Common myeloid progenitor, CD34-positive (primary cell): ENCODE measurements around the gene KCNIP1.

Experiments
- CTCF ChIA-PET: fragments of 350-600 bp; sonication (Branson Sonifier 250); formaldehyde crosslinking; loops from one replicate; lab custom pipeline; 2021; ENCODE audit warnings: antibody characterized with exemption; lab: Charles Lee
- POLR2A ChIA-PET: fragments of 350-600 bp; sonication (Branson Sonifier 250); formaldehyde crosslinking; loops from one replicate; lab custom pipeline; 2021; ENCODE audit warnings: antibody characterized with exemption; lab: Charles Lee
- DNase-seq, 3 donors: peaks; one replicate each; pipeline versions ENCODE4 v3.0.0 to v3.0.0-alpha.2; 2013
- H3K27ac ChIP-seq, 2 experiments: 1 replicate in 1 of 2; 2 replicates in 1 of 2; pipeline ENCODE4 v1.7.0; 2013; ENCODE audit warnings: inconsistent platforms in 2 of 2, low read length in 2 of 2, mild to moderate bottlenecking in 2 of 2, low read depth in 1 of 2, moderate library complexity in 1 of 2; ENCODE audit not compliant: severe bottlenecking in 2 of 2, insufficient read depth in 1 of 2, poor library complexity in 1 of 2
- H3K27me3 ChIP-seq, 5 experiments: replicated peaks in 2 of 5; 1 replicate in 3 of 5; 2 replicates in 2 of 5; pipeline versions ENCODE4 v1.6.1 to v1.7.0; 2013; ENCODE audit warnings: low read length in 4 of 5, mild to moderate bottlenecking in 2 of 5, moderate library complexity in 2 of 5, inconsistent platforms in 1 of 5; ENCODE audit not compliant: insufficient read depth in 5 of 5, control insufficient read depth in 4 of 5
- H3K36me3 ChIP-seq, 4 experiments: 1 replicate in 2 of 4; 2 replicates in 2 of 4; pipeline versions ENCODE4 v1.6.1 to v1.7.0; 2013; ENCODE audit warnings: low read length in 3 of 4, control low read depth in 1 of 4, mild to moderate bottlenecking in 1 of 4; ENCODE audit not compliant: control insufficient read depth in 4 of 4, insufficient read depth in 4 of 4
- H3K4me1 ChIP-seq, 4 experiments: 1 replicate in 3 of 4; 2 replicates in 1 of 4; pipeline versions ENCODE4 v1.6.1 to v1.7.1; 2013; ENCODE audit warnings: low read length in 3 of 4, mild to moderate bottlenecking in 3 of 4, control low read depth in 1 of 4, inconsistent platforms in 1 of 4, moderate library complexity in 1 of 4; ENCODE audit not compliant: control insufficient read depth in 4 of 4, insufficient read depth in 4 of 4; ENCODE audit errors: control extremely low read depth in 1 of 4
- H3K4me3 ChIP-seq, 7 experiments: 1 replicate in 4 of 7; 2 replicates in 3 of 7; pipeline versions ENCODE4 v1.5.1 to v1.7.0; 2013; ENCODE audit warnings: mild to moderate bottlenecking in 7 of 7, low read length in 6 of 7, moderate library complexity in 6 of 7, inconsistent platforms in 2 of 7, low read depth in 2 of 7, control low read depth in 1 of 7; ENCODE audit not compliant: insufficient read depth in 4 of 7, control insufficient read depth in 1 of 7; ENCODE audit errors: extremely low read depth in 1 of 7
- H3K9me3 ChIP-seq, 5 experiments: 1 replicate in 4 of 5; 2 replicates in 1 of 5; pipeline versions ENCODE4 v1.6.1 to v1.7.1; 2013; ENCODE audit warnings: low read length in 4 of 5, mild to moderate bottlenecking in 2 of 5, inconsistent platforms in 1 of 5, low read depth in 1 of 5, moderate library complexity in 1 of 5; ENCODE audit not compliant: control insufficient read depth in 4 of 5, insufficient read depth in 2 of 5; ENCODE audit errors: control extremely low read depth in 1 of 5
- WGBS: methylation state at CpG from one replicate; pipeline ENCODE4 v1.1.5; 2013; ENCODE audit not compliant: insufficient coverage; 5-methylcytosine and 5-hydroxymethylcytosine counted together

KCNIP1 gene

GRCh38 chr5:170520372-170520771 is 16.6 kb downstream of the KCNIP1 start:
- H3K4me3 ChIP-seq, result no peak overlapping the region
- DNase-seq, result peak in 1 of 3 donors; percentile 14
- H3K36me3 ChIP-seq, result no peaks in the 10 kb centered on the region
- WGBS, result 79% methylated on average over 6 of the region's 6 CpGs
- peaks cover 0 to 15% (median 0%) of the 10 kb centered on the region in 5 experiments for H3K27me3 ChIP-seq
- H3K4me1 ChIP-seq, result peaks cover 0 to 9% (median 5%) of the 10 kb centered on the region in 4 experiments
- ChIA-PET POLR2A (no interaction called here), CTCF (interaction anchor here (0.9 to 1.3 kb wide), 2 partner anchors 9 to 85 kb away, joined by 4 read pairs; no protein-coding TSS in a partner anchor)
- H3K9me3 ChIP-seq, result peaks cover 0 to 3% (median 0%) of the 10 kb centered on the region in 5 experiments
- H3K27ac ChIP-seq, result no peak overlapping the region

GRCh38 chr5:170522211-170523141 is 18.7 kb downstream of the KCNIP1 start:
- POLR2A ChIA-PET, result interaction anchor here (0.6 kb wide), 1 partner anchor 14 kb away, joined by 3 read pairs; no protein-coding TSS in a partner anchor
- H3K4me1 ChIP-seq, result peaks cover 0 to 9% (median 5%) of the 10 kb centered on the region in 4 experiments
- no peak overlapping the region for H3K4me3 ChIP-seq
- WGBS, result 69% methylated on average over 8 of the region's 10 CpGs
- peak in 2 of 3 donors; percentile 76 to 85 for DNase-seq
- H3K27ac ChIP-seq, result no peak overlapping the region
- CTCF ChIA-PET, result no interaction called here
- H3K36me3 ChIP-seq, result no peaks in the 10 kb centered on the region
- H3K27me3 ChIP-seq, result peaks cover 0 to 10% (median 0%) of the 10 kb centered on the region in 5 experiments
- H3K9me3 ChIP-seq, result peaks cover 0 to 3% (median 0%) of the 10 kb centered on the region in 5 experiments

DNA sequence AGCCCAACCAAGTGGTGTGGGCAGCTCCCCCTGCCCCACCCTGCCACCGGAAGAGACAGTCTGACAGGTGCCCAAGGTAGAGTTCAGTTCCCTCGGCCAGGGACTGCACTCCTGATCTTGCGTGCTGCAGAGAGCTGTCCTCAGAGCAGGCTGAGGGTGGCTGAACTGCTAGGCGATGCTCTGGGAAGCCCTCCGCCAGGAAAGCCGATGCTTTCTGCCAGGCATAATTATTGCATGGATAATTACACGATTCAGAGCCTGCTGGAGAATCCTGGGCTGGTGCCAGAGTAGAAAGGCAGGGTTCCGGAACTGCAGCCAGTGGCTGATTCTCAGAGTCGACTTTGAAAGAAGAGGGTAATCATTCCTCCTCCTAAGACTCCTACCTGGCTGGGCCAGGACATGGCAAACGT is 19.3 kb downstream of the KCNIP1 start:
- no peak overlapping the region for H3K27ac ChIP-seq
- ChIA-PET POLR2A (no interaction called here), CTCF (no interaction called here)
- H3K4me1 ChIP-seq, result peaks cover 0 to 9% (median 5%) of the 10 kb centered on the region in 4 experiments
- H3K36me3 ChIP-seq, result no peaks in the 10 kb centered on the region
- peaks cover 0 to 3% (median 0%) of the 10 kb centered on the region in 5 experiments for H3K9me3 ChIP-seq
- 86% methylated on average over 8 of the region's 10 CpGs for WGBS
- no peak overlapping the region for H3K4me3 ChIP-seq
- H3K27me3 ChIP-seq, result peaks cover 0 to 10% (median 0%) of the 10 kb centered on the region in 5 experiments
- DNase-seq, result no peak

DNA sequence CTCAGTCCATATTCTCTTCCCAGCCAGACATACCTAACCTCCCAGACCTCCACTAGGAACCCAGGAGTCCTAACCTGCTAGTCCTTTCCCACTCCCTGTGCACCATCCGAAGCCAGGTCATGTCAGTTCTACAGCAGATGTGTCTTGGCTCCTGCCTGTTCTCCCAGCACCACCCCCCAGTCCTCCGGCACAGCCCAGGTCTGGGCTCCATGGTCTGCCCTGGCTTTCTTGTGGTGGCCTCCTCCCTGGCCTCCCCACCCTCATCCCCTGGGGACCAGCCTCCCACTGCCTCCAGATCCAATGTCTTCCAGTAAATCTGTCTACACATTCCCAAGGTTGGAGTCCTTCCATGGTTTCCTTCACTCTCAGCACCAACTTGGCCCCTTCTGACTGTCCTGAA is 20.0 kb downstream of the KCNIP1 start:
- ChIA-PET POLR2A (no interaction called here), CTCF (no interaction called here)
- no peak overlapping the region for H3K4me3 ChIP-seq
- H3K4me1 ChIP-seq, result peaks cover 0 to 9% (median 5%) of the 10 kb centered on the region in 4 experiments
- H3K9me3 ChIP-seq, result peaks cover 0 to 3% (median 0%) of the 10 kb centered on the region in 5 experiments
- peaks cover 0 to 10% (median 0%) of the 10 kb centered on the region in 5 experiments for H3K27me3 ChIP-seq
- no peak overlapping the region for H3K27ac ChIP-seq
- H3K36me3 ChIP-seq, result no peaks in the 10 kb centered on the region
- no peak for DNase-seq
- 100% methylated on average over 2 of the region's 2 CpGs for WGBS

DNA sequence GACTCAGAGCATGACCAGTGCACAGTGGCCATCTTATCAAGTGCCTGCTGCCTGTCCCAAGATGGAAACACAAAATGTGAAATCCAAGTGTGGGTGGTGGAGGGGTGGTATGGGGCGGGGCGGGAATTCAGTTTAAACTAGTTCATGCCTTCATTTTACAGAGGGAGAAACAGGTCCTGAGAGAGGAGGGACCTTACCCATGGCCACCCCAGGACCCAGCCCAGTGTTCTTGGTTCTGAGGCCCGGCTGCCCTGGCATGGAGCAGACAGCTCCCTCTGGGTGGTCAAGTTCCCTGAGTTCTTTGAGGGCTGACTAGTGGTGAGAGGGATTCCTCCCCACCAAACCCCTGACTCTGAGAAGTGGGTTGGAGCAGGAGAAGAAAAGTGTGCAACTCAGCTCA is 20.8 kb downstream of the KCNIP1 start:
- 88% methylated on average over 3 of the region's 3 CpGs for WGBS
- Histone ChIP-seq H3K36me3 (no peaks in the 10 kb centered on the region), H3K27me3 (peaks cover 0 to 10% (median 0%) of the 10 kb centered on the region in 5 experiments), H3K9me3 (peaks cover 0 to 3% (median 0%) of the 10 kb centered on the region in 5 experiments), H3K4me1 (peaks cover 0 to 9% (median 5%) of the 10 kb centered on the region in 4 experiments), H3K4me3 (no peak overlapping the region), H3K27ac (no peak overlapping the region)
- ChIA-PET POLR2A (no interaction called here), CTCF (no interaction called here)
- no peak for DNase-seq

DNA sequence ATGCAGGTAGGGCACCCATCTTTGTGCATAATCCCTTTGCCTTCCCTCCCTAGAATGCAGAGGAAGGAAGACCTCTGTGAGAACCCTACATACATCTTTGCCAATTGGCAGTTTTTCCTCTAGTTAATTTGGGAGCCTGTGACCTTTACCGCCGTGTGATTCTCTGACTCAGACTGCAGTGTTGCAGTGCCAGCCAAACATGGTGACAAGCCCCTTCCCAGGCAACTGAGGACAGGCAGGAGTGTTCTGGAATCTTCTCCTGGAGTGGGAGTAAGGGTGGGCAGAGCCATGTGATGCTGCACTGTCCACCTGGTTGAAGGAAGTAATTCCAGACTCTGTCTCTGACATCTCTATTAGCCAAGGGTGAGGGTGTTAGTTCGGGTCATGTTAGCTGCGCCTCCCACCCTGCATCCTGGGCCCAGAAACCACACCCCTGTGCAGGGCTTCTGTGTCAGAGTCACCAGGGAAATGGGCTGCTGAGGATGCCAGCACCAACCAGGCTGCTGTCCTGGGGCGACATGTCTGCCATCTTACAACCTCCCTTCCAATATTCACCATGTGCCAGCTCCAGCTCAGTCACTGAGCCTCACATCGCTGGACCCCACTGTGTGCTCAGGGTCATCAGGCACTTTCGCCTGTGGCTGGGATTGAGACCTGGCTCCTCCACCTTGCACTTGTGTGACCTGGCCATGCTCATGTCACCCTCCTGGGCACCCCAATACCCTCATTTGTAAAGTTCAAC is 21.8 kb downstream of the KCNIP1 start:
- 92% methylated on average over 7 of the region's 7 CpGs for WGBS

More for the DNA sequence above, 21.8 kb downstream of the KCNIP1 start:
- H3K4me3 ChIP-seq, result no peak overlapping the region
- peaks cover 0 to 3% (median 0%) of the 10 kb centered on the region in 5 experiments for H3K9me3 ChIP-seq
- no peak overlapping the region for H3K27ac ChIP-seq
- POLR2A ChIA-PET, result no interaction called here
- CTCF ChIA-PET, result interaction anchor here (1.1 kb wide), 1 partner anchor 14 kb away, joined by 3 read pairs; no protein-coding TSS in a partner anchor
- no peaks in the 10 kb centered on the region for H3K36me3 ChIP-seq
- DNase-seq, result no peak
- H3K27me3 ChIP-seq, result peaks cover 0 to 7% (median 0%) of the 10 kb centered on the region in 5 experiments
- H3K4me1 ChIP-seq, result peaks cover 0 to 9% (median 5%) of the 10 kb centered on the region in 4 experiments
